Hindlimb muscle (tissue), 1 donor: ENCODE data around the gene SUGP2. TPM values are rescaled to one million over a fixed set of nuclear protein-coding genes. Genes with fewer than 3 reads are reported as not detected.

Experiments used
- DNase-seq: peaks from one replicate; pipeline ENCODE4 v3.0.0-alpha.2; 2013
- polyA plus RNA-seq: library from polyadenylated mRNA; unstranded; fragments of 120-200 nt; gene quantifications from one replicate; pipeline ENCODE4 v1.2.1, GENCODE V29; 2013; ENCODE audit not compliant: insufficient read length

The SUGP2 gene
- polyA plus RNA-seq, 1 donor: 62.8 TPM

DNA sequence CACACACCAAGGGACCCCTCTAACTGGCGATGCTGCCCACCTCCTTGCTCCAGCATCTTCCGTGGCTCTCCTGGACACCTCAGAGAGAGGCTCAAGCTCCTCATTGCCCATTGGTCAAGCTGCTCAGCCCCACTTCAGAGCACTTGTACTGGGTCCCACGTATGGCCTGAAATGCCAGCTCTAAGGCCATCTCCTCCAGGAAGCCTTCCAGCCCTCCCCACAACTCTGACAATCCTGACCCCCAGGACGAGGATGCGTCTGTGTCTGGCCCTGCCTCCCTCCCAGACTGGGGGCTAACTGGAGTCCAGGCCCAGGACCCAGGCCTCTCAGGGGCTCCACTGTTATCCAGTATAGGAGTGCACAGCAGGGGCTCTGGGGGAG is 84.4 kb downstream of the SUGP2 start:
- no peak for DNase-seq

- no peak for DNase-seq
Measured at GRCh38 chr19:18948075-18948975, 85.0 kb downstream of the SUGP2 start.

GRCh38 chr19:18946918-18947317 is 86.4 kb downstream of the SUGP2 start:
- no peak for DNase-seq

DNA sequence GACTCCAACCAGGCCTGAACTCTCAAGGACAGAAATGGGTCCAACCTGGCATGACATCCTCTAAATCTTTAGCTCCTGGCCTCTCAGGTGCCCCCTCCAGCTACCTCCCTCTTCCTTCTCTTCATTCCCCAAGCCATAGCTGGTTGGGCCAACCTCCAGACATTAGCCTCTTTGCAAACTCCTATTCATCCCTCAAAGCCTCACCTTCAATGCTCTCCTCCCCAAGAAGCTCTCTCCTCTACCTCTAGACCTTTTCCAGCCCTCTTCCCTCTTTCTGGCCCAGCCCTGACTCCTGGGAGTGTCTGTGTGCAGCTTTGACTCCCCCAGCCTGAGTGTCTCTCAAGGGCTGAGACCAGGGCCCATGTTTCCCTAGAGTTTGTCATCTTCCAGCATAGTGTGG is 87.0 kb downstream of the SUGP2 start:
- DNase-seq: no peak

DNA sequence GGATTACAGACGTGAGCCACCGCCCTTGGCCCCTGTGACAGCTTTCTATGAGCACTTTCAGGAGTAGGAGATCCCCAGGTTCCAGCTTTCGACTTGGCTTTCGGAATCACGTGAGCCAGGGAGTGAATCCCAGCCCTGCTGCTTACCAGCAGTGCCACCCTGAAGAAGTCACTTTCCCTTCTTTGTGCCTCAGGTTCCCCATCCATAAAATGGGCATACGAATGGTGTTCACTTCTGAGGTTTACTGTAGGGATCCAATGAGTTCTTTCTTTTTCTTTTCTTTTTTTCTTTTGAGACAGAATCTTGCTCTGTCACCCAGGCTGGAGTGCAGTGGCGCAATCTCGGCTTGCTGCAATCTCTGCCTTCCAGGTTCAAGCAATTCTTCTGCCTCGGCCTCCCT is 88.0 kb downstream of the SUGP2 start:
- no peak for DNase-seq

DNA sequence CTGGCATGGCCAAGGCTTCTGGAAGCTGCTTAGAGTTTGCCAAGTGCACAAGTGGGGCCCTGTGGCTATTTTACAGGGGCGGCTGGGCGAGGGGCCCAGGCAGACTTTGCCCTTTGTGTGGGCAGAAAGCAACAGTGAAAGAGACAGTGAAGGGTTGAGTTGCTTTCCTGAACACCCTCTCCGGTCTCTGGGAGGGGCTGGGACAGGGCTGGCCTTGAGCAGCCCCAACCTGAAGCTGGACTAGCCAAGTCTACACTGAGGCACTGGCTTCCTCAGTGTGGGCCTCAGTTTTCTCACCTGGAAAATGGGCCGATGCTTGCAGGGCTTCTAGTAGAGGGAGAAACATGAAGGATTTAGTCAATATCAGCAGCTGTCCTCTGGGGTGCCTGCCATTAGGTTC is 89.9 kb downstream of the SUGP2 start:
- DNase-seq: no peak

- DNase-seq: no peak
Measured at GRCh38 chr19:18942692-18943091, 90.6 kb downstream of the SUGP2 start.

DNA sequence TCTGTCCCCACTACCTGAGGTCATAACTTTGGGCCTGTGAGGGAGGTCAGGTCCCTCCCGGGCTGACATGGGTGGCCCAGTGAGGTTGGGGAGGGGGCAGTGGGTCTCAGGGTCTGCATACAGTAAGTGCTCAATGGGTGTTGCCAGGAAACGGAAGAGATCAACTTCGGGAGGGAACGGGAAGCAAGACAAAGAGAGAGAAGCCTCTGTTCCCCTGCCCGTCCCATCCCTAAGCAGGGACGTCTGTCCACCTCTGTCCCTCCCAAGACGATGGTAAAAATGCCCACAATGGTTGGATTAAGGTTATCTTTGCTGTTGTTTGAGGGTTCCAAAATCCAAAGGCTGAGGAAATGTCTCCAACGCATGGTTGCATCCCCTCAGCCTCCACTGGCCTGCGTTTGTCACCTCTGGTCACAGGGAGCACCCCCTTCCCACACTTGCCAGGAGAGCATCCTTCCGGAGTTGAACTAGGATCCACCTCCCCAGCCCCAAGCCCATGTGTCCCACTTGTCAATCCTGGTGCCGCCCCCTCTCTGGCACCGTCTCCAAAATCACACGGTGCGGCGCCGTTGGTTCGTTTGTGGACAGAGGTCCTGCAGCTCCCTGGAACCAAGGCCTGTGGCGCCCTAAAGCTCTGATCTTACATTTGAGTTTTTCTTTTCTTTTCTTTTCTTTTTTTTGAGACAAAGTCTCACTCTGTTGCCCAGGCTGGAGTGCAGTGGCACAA is 91.5 kb downstream of the SUGP2 start:
- no peak for DNase-seq

Other genes starting within 250 kb of the SUGP2 start
- 2.0 TPM for gene COMP, start 242.2 kb downstream of the SUGP2 start, polyA plus RNA-seq
- gene UPF1, start 201.6 kb downstream of the SUGP2 start, polyA plus RNA-seq: 44.7 TPM
- 49.3 TPM for gene CERS1, start 137.4 kb downstream of the SUGP2 start, polyA plus RNA-seq
- 84.2 TPM for gene COPE, start 114.1 kb downstream of the SUGP2 start, polyA plus RNA-seq
- gene DDX49, start 113.8 kb downstream of the SUGP2 start, polyA plus RNA-seq: 40.2 TPM
- gene HOMER3, start 92.3 kb downstream of the SUGP2 start, polyA plus RNA-seq: 80.1 TPM
- 29.7 TPM for gene ARMC6, start 86 bp upstream of the SUGP2 start, polyA plus RNA-seq
- 10.3 TPM for gene SLC25A42, start 30.5 kb upstream of the SUGP2 start, polyA plus RNA-seq
- gene TMEM161A, start 105.0 kb upstream of the SUGP2 start, polyA plus RNA-seq: 21.8 TPM
- gene MEF2B, start 136.7 kb upstream of the SUGP2 start, polyA plus RNA-seq: 2.8 TPM
- 13.2 TPM for gene BORCS8, start 158.6 kb upstream of the SUGP2 start, polyA plus RNA-seq
- 64.6 TPM for gene RFXANK, start 158.7 kb upstream of the SUGP2 start, polyA plus RNA-seq
- gene NR2C2AP, start 169.9 kb upstream of the SUGP2 start, polyA plus RNA-seq: 9.2 TPM
- 0.06 TPM for gene NCAN, start 178.4 kb upstream of the SUGP2 start, polyA plus RNA-seq
- 1.7 TPM for gene TM6SF2, start 239.8 kb upstream of the SUGP2 start, polyA plus RNA-seq